NCI-H446 treated with DMSO at 0.1 percent for 48 hours (cell line): ENCODE data around the gene SPTAN1.
A peak's percentile ranks its signal among the peaks of the same experiment; 100 is the strongest.

ENCODE experiments used
- DNase-seq: peaks from one replicate; lab custom pipeline; 2025; lab: John Stamatoyannopoulos, UW

Gene SPTAN1

DNA sequence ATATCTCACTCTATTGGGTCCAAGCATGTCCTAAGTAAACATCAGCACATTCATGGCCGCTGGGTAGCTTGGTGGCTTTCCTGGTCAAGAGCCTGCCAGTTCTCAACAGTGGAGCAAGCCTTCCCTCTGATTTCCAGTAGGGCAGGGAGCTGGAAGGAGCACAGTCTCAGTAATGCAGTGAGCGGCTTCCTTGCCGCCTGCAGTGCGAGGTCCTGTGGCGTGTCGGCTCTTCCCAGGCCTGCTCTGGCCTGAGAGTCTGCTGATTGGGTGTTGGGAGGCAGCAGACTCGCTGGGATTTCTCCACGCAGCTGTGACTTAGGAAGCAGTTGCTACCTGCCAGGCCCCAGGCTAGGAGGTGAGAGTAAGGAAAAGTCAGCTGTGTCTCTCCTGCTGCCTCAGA lies 51.3 kb downstream of the SPTAN1 start:
- DNase-seq = no peak

DNA sequence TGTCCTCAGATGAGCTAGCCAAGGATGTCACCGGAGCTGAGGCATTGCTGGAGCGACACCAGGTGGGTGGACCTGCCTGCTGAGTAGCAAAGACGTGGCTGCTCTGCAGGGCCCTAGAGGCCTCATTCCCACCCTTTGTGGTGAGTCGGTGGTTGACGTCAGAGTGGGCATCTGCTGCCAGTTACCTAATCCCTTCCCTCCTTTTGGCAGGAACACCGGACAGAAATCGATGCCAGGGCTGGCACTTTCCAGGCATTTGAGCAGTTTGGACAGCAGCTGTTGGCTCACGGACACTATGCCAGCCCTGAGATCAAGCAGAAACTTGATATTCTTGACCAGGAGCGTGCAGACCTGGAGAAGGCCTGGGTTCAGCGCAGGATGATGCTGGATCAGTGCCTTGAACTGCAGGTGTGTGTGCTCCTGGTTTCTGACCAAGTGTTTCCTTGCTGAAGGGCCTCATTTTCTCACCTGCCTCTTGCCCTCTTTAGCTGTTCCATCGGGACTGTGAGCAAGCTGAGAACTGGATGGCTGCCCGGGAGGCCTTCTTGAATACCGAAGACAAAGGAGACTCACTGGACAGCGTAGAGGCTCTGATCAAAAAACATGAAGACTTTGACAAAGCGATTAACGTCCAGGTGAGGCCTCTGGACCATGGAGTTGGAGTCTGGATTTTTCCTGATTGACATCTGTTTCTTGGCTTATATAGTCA lies 55.4 kb downstream of the SPTAN1 start:
- DNase-seq = peak; percentile 87

DNA sequence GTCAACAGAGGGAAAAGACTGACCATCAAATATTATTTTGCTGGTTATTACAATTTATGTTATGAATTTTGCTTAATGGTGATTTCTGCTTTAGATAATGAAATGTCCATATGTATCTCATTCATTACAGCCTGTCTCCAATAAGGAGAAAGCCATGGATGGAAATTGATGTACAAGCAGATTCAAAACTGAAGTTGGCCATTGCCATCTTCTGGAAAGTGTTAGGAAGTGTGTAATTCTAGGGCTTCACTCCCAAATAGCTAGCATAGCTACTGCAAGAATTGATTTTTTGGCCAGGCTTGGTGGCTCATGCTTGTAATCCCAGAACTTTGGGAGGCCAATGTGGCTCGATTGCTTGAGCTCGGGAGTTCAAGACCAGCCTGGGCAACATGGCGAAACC lies 58.5 kb downstream of the SPTAN1 start:
- no peak for DNase-seq

DNA sequence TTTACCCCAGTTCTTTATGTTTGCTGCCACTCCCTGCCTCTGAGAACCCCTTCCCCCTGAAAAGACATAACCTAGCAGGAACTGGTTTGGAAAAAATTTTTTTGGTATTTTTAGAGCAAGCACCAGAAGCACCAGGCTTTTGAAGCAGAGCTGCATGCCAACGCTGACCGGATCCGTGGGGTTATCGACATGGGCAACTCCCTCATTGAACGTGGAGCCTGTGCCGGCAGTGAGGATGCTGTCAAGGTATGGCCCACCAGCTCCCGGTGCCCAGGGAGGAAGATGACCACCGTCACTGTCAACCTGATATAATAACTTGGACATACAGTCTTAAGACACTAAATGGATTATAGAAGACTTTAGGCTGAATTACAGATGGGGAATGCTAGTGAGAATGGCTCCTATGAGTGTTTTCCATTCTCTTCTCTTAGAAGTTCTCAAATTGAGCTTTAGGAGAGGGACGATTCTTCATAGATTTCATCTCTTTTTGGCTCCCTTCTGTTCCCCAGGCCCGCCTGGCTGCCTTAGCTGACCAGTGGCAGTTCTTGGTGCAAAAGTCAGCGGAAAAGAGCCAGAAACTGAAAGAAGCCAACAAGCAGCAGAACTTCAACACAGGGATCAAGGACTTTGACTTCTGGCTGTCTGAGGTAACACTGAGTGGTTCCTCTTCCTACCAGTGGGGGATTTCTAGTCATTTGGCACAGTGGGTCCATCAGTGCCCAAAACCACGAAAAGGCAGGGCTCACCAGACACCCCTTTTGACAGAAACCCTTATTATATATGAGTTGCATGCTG lies 59.4 kb downstream of the SPTAN1 start:
- DNase-seq = no peak

DNA sequence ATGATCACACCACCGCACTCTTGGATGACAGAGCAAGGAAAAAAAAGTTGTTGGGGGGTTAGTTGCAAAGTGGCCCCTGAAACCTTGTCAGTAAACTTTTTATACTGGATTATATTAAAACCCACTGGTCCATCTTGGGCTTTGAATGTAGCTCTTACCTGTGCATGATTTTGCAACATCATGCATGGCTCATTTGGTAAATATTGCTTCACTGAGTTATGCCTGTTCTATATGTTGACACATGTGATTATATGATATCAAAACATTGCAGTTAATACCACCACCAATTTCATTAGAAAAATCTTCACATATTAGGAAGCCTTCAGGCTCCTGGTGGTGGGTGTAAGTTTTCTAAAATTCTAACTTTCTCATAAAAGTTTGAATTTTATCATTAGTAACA lies 62.3 kb downstream of the SPTAN1 start:
- DNase-seq = no peak

DNA sequence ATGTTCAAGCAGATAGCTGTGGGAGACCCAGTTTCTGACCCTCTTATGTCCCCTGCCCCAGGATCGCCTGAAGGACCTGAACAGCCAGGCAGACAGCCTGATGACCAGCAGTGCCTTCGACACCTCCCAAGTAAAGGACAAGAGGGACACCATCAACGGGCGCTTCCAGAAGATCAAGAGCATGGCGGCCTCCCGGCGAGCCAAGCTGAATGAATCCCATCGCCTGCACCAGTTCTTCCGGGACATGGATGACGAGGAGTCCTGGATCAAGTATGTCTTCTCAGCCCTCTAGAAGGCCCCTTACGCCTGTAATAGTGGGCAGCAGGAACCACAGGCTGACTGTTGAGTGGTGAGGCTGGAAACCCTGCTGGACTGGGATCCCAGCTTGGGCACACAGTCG lies 63.2 kb downstream of the SPTAN1 start:
- DNase-seq = no peak

DNA sequence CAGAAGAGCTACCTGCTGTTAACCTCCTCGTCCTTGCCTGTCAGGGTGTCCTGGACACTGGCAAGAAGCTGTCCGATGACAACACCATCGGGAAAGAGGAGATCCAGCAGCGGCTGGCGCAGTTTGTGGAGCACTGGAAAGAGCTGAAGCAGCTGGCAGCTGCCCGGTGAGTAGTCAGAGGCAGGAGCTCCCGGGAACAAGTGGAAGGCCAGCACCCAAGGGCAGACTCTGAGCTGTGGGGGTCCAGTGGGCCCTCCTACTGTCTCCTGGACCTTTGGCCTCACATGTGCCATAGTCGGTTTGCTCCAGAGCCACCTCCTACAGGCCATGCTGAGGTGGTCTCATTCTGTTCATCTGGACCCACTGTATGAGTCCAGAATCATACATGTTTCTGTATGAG lies 65.6 kb downstream of the SPTAN1 start:
- no peak for DNase-seq

DNA sequence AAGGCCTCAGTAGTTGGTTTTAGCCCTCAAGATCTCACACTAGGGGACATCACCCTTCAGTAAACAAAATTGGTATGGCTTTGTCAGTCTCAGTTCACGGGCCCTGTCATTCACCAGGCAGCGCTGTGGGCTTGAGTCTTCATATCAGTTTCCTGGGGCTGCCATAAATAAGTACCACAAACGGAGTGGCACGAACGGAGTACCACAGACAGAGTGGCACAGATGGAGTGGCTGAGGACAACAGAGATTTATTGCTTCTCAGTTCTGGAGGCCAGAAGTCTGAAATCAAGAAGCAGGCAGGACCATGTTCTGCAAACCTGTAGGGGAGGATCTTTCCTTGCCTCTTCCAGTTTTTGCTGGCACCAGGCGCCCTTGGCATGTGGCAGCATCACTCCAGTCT lies 66.7 kb downstream of the SPTAN1 start:
- no peak for DNase-seq

DNA sequence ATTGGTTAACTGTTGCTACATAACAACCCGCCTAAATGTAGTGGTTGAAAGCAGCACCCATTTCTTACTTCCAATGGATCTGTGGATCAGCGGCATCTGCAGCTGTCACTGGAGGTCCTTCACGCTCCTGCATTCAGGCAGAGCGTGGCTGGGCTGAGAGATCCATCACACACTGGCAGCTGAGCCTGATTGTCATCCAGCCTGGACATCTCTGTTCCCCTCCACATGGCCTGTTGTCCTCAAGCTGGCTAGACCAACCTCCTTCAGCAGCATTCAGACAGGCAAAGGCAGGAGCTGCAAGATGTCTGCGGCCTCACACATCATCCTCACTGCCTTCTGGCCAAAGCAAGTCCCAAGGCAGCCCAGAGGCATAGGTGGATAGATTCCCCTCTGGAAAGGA lies 67.4 kb downstream of the SPTAN1 start:
- no peak for DNase-seq

DNA sequence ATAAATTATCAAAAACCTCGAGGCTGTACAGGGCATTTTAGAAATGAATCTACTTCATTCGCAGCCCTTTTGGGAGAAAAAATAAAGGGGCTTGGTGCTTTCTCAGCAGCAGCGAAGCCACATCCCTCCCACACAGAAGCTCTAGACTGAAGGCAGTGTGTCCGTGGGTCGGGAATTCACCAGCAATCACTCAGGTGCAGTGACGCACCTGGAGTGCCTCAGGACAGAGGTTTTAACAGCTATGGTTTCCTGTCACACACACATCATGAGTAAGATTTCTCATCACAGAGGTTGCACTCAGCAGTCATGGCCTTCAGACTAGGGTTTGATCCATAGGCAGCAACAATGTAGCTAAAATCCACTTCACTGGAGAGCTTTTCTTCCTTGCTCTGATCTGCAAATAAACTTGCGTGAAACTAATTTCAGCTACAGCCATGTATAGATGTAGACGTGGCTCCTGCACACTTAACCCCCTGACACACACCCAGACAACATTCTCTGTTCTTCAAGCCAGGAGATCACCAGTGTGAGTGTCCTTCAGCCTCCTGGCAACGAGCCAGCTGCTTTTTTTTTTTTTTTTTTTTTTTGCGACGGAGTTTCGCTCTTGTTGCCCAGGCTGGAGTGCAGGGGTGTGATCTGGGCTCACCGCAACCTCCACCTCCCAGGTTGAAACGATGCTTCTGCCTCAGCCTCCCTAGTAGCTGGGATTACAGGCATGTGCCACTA lies 69.5 kb downstream of the SPTAN1 start:
- DNase-seq = no peak

DNA sequence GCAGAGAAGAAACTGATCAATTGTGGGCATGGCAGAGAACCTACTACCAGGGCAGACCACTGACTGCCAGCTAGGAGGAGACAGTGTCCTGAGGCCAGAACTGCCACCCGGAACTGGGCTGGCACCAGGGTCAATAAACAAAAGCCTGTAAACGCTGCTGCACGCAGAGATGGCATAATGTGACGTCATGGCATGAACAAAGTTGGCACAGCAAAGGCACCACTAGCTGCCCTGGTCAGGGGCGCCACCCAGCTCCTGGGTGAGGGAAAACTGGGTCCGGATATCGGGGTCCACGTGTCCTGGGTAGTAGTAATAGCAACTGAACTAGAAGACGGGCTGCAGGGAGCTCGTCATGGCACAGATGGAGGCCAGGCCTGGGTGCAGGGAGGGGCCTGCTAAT lies 72.2 kb downstream of the SPTAN1 start:
- DNase-seq = no peak

DNA sequence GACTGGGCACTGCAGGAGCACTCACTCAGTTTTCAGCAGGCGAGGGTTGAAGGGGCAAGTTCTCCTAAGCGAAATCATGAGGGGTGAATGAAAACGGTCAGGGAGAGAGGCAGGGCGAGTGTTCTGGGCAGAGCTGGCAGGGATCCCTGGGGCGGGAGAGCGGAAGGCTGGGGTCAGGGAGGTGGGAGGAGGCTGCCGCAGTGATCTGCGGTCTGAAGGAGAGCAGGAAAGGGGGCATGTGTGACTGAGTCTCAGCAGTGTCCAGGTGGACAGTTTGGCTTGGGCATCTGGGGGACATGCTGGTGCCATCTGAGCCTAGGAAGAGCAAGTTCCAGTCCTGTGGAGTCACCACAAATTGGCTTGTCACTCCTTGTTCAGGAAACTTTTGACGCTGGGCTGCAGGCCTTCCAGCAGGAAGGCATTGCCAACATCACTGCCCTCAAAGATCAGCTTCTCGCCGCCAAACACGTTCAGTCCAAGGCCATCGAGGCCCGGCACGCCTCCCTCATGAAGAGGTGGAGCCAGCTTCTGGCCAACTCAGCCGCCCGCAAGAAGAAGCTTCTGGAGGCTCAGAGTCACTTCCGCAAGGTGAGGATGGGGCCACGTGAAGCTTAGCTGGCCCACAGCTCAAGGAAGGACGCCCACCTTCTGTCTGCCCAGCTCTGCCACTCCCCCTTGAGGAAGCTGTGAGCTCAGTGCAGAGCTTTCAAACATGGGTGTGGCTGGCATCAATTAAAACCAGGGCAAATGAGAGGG lies 73.2 kb downstream of the SPTAN1 start:
- no peak for DNase-seq

DNA sequence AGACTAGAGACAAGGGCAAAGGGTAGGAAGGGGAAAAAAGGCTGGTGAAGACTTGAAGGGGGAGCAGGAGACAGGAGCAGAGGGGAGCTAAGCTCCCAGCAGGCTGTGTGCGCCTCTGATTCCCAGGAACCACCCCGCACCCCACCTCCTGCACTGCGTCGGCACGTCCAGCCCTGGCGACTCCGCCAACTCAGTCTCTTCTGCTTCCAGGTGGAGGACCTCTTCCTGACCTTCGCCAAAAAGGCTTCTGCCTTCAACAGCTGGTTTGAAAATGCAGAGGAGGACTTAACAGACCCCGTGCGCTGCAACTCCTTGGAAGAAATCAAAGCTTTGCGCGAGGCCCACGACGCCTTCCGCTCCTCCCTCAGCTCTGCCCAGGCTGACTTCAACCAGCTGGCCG lies 73.8 kb downstream of the SPTAN1 start:
- DNase-seq = no peak

DNA sequence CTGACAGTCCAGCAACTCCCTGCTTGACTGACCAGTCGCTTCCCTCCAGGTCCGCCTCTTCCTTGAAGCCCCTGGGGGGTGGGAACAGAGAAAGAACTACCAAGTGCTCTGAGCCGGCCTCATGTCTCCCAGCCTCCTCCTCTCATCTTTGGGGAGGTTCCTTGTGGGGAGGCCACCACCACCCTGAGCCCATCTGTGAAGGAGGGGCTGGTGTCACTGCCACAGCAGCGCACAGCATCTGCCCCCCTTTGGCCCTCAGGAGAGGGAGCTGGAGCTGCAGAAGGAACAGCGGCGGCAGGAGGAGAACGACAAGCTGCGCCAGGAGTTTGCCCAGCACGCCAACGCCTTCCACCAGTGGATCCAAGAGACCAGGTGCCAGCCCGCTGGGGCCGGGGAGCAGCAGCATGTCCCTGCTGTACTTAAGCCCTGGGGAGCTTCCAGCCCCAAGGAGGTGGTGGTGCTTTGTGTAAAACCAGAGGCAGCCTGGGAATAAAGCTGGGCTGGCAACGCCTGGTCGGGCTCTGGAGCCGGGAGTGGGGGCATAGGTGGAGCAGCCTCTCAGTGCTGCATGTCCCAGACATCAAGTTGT lies 74.8 kb downstream of the SPTAN1 start:
- DNase-seq = no peak

DNA sequence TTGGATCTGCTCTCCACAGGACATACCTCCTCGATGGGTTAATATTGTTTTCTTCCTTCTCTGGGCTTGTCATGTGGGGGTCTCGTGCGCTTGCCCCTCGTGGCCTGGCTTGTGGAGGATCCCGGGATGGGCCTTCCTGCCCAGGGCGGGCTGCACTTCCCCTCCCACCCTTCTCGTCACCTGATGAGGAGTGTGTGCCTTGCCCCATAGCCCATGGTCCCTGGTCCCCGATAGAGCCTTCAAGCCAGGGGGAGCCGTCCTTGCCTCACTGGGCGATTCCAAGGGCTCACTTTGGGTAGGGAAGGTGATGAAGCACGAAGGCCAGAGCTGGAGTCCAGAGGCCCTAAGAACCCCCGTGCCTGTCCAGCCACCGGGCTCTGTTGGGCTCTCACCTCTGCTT lies 75.5 kb downstream of the SPTAN1 start:
- DNase-seq = no peak

DNA sequence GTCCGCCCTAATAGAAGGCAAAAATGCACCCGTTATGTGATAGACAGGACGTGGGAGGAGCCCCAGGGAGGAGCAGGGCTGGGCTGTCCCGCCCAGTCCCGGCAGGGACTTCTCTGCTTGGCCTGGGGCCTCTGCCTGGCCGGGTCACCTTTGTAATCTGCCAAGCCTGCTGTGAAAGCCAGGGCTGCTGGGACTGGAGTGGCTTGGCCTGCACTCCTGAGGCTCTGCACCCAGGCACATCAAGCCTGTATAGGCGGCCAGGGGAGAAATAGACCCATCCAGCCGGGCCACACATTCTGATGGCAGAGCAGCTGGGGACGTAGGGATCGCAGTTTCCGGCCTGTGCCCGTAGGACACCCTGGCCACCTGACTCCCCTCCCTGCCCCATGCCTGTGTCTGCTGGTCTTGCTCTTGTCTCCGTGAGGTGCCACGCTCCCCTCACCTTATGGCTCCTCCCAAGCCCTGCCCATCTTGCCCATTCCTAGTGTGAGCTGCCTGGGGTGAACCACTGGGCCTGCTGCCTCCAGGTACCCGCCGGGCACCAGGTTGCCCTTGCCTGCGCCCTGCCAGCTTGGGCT lies 76.2 kb downstream of the SPTAN1 start:
- no peak for DNase-seq

DNA sequence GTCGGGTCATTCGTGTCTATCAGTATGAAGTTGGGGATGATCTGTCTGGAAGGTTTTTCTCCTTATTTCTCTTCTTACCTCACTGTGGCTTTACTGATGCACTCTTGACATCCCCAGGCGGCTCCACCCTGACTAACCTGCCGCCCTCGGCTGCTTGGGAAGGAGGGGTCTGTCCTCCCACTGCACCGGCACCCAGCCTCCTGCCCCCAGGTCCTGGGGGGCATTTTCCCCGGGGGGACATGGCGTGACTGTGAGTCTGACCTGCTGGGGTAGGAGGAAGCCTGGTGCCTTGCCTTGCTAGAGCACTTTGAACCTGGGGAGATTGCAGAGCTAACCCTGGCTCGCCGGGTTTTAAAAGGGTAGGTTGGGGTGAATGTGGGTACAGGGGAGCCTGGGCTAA lies 76.7 kb downstream of the SPTAN1 start:
- DNase-seq = no peak

DNA sequence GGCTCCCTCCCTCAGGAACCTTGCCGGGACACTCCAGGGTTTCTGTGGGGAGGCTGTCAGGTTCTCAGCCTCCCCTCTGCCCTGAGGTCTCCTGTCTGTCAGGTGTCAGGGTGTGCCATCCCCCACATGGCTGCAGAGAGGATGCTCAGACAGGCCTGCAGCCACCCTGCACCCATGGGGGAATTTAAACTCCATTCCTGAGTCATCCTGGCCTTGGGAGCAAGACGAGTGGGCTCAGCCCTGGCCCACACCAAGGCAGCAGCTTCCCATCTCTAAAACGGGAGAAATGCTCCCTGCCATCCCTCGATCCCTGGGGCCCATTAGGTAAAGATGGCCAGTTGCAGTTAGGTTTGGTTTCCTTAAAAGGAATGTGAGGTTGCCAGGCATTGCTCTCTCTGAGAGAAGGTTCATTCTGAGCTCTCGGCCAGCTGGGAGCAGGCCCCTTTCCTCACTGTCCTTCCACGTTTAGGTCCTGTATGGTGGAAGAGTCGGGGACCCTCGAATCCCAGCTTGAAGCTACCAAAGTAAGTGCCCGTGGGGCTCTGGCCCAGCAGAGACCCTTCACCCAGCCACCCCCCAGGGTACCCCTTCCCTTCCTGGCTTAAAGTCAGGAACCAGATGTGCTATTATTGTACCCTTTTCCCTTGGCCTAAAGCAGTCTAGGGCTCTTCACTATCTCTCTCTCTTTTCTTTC lies 77.6 kb downstream of the SPTAN1 start:
- DNase-seq = no peak

DNA sequence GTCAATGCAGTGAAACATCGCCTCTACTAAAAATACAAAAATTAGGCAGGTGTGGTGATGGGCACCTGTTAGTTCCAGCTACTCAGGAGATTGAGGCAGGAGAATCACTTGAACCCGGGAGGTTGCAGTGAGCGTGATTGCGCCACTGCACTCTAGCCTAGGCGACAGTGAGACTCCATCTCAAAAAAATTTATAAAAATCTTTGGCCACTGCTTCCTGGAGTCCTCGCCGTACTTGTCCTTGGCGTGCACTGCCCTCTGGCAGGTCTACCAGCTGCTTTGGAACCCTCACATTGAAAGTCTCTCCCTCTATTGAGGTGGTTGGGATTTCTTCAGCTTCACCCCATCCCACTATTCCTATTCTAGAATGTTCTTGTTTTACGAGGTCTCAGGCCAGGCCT lies 79.2 kb downstream of the SPTAN1 start:
- DNase-seq = no peak

DNA sequence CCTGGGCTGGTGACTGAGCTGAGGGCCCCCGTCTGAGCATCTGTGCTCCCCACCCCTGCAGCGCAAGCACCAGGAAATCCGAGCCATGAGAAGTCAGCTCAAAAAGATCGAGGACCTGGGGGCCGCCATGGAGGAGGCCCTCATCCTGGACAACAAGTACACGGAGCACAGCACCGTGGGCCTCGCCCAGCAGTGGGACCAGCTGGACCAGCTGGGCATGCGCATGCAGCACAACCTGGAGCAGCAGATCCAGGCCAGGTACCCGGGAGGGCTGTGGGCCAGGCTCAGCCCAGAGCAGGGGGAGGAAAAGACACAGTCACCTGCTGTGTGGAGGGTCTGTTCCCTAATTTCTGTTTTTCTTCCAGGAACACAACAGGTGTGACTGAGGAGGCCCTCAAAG lies 79.7 kb downstream of the SPTAN1 start:
- DNase-seq = no peak

DNA sequence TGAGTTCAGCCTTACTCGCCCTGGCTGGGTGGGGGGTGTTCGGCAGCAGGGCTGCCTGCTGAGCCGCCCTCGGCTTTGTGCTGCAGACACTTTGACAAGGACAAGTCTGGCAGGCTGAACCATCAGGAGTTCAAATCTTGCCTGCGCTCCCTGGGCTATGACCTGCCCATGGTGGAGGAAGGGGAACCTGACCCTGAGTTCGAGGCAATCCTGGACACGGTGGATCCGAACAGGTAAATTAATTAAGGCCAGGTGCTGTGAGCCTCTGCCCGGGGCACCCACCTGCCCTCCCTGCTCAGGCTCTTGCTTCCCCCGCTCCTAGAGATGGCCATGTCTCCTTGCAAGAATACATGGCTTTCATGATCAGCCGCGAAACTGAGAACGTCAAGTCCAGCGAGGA lies 80.1 kb downstream of the SPTAN1 start:
- DNase-seq = no peak
